NCI-H510A treated with DMSO at 0.1 percent for 48 hours (cell line): ENCODE data around the gene ISYNA1.

ENCODE experiments used
- DNase-seq: peaks from one replicate; lab custom pipeline; 2025; lab: John Stamatoyannopoulos, UW

The ISYNA1 gene

DNA sequence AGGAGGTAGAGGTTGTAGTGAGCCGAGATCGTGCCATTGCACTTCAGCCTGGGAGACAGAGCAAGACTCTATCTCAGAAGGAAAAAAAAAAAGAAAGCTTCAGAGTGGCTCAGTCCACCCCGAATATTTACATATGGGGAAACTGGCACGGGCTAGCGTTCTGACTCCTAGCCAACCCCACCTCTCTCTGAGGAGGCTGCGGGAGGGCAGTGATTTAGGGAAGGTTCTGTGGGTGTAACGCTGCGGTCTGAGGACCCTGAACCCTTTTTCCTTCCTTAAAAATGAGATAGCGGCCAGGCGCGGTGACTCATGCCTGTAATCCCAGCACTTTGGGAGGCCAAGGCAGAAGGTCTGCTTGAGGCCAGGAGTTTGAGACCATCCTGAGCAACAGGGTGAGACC is 45.5 kb downstream of the ISYNA1 start:
- DNase-seq: no peak

- no peak for DNase-seq
Measured at GRCh38 chr19:18391509-18392075, 46.3 kb downstream of the ISYNA1 start.

DNA sequence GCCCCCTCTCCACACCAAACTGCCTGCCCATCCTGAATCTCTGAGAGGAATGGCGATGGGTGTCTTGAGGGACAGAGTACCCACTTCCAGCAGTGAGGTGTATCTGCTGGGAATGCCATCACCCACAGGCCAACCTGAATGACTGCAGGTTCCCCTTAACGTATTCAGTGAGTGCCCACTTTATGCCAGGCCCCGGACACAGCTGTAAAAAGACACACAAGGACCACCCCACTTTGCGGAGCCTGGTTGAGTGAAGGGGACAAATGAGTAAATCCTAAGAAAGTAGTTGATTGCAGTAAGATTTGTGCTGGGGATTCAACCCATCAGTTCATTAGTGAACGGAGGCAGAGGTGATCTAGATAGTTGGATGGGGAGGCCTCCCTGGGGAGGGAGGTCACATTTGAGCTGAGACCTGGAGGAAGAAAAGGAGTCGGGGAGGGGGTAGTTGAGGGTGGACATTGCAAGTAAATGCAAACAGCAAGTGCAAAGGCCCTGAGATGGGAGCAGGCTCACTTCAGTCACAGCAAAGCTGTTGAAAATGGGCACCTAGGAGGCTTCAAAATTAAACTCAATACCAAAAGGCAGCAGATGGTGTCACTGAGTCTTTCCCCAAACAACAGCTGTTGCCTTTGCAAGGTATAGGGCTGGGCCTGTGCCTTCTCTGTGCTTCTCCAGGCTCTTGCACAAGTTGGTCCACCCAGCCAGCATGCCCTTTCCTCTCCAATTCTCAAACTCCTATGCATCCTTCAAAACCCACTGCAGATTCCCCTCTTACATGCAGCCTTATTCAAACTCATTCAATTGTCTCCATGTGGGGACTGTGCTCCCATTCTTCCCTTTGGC is 47.6 kb downstream of the ISYNA1 start:
- no peak for DNase-seq

GRCh38 chr19:18389726-18390064 is 48.2 kb downstream of the ISYNA1 start:
- DNase-seq: no peak

GRCh38 chr19:18388960-18389725 is 48.8 kb downstream of the ISYNA1 start:
- DNase-seq: no peak

GRCh38 chr19:18388100-18388959 is 49.6 kb downstream of the ISYNA1 start:
- peak; percentile 84 for DNase-seq

DNA sequence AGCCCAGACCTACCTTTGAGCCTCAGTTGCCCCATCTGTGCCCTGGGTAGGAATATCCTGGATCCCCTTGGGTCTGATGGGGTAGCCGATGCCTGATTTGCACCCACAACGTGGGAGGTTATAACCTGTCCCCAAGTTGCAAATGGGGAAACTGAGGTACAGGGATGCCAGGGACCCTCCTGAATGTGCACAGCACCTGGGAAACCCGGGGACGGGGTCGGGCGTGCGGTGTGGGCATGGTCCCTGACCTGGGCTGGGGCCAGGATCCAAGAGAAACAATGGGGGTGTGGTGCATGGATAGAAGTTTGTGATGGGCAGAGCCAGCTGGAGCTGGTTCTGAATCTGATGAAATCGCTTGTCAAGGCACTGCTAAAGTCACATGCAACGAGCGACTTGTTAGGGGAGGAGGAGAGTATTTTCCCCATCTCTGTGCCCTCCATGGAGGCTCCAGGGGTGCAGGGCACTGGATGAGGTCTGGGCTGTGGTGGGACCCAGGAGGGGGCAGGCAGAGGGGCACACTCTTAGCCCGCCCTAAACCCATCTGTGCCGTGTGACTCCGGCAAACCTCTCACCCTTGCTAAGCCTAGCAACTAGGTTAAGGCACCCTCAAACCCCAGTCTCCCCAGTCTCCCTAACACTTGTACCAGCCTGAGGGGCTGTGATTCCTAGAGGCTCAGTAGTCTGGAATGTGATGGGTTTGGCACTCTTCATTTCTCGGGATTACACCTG is 51.2 kb downstream of the ISYNA1 start:
- no peak for DNase-seq

DNA sequence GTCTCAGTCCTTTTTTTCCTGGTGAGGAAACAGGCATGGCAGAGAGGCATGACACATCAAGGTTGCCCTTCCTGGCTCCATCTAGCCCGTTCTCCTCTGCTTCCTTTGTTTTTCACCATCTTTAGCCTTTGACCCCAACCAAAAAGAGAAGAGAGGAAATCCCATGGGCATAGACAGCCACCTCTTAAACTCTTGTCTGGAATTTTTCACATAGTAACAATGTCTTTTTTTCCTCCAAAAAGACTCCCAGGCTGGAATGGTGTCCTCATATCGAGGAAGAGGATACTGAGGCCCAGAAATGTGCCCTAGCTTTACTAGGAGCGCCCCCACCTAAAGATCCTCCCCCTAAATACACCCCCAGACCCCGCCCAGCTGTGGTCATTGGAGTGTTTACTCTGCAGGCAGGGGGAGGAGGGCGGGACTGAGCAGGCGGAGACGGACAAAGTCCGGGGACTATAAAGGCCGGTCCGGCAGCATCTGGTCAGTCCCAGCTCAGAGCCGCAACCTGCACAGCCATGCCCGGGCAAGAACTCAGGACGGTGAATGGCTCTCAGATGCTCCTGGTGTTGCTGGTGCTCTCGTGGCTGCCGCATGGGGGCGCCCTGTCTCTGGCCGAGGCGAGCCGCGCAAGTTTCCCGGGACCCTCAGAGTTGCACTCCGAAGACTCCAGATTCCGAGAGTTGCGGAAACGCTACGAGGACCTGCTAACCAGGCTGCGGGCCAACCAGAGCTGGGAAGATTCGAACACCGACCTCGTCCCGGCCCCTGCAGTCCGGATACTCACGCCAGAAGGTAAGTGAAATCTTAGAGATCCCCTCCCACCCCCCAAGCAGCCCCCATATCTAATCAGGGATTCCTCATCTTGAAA is 52.0 kb downstream of the ISYNA1 start, which contains the start of gene GDF15:
TSS of gene GDF15 (plus strand) at position 484 of the 868 bp plus-strand sequence. CDS start at position 516, 32 bp downstream.
- peak; percentile 46 for DNase-seq

DNA sequence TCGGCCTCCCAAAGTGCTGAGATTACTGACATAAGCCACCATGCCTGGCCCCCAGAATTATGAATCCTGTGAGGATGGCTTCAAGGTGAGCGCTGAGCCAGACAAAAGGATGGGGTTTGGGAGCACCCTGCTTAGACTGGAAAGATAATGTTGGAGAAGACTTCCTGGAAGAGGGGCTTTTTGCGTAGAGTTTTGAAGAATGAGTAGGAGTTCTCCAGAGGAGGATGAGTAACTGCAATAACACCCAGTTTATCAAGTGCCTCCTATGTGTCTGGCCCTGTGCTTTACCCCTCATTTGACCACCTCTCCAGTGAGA is 52.6 kb downstream of the ISYNA1 start:
- DNase-seq: no peak

DNA sequence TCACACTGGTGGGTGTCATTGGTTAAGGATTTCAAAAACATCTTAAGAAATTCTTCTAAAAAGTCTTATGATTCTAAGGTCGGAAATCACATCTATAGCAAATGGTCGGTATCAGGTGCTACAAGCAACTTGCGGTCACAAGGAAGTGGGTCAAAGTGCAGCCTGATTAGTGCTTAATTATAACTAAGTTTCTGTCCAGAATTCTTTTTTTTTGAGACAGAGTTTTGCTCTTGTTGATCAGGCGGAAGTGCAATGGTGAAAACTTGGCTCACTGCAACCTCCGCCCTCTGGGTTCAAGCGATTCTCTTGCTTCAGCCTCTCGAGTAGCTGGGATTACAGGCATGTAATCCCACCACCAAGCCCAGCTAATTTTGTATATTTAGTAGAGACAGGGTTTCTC is 53.2 kb downstream of the ISYNA1 start:
- no peak for DNase-seq
